Loucy (cell line): Measurements from ENCODE around the gene GPR61.

Experiments used
- H2AFZ ChIP-seq: fragments of 200-600 bp; sonication (generic); 2 replicates; pipeline ENCODE4 v1.6.0; 2016; ENCODE audit warnings: antibody characterized with exemption, mild to moderate bottlenecking, low read length, moderate library complexity
- H3F3A ChIP-seq: fragments of 200-600 bp; 2 replicates; pipeline ENCODE4 v1.6.0; 2016; ENCODE audit warnings: antibody characterized with exemption, low read depth, mild to moderate bottlenecking
- H3K27me3 ChIP-seq: fragments of 200-600 bp; sonication (generic); 2 replicates; pipeline ENCODE4 v1.6.1; 2014; ENCODE audit warnings: low read length, mild to moderate bottlenecking; ENCODE audit not compliant: insufficient read depth, poor library complexity, severe bottlenecking
- H3K36me3 ChIP-seq: fragments of 200-600 bp; sonication (generic); 2 replicates; pipeline ENCODE4 v1.6.1; 2016; ENCODE audit warnings: low read length; ENCODE audit not compliant: insufficient read depth
- H3K4me1 ChIP-seq: fragments of 200-600 bp; sonication (generic); 2 replicates; pipeline ENCODE4 v1.5.1; 2014; ENCODE audit warnings: low read length, mild to moderate bottlenecking; ENCODE audit not compliant: insufficient read depth, poor library complexity, severe bottlenecking
- H3K4me2 ChIP-seq: fragments of 200-600 bp; sonication (generic); 2 replicates; pipeline ENCODE4 v1.6.0; 2014; ENCODE audit warnings: antibody characterized with exemption, low read length, low read depth, mild to moderate bottlenecking; ENCODE audit not compliant: poor library complexity, severe bottlenecking
- H3K4me3 ChIP-seq: fragments of 200-600 bp; sonication (generic); 2 replicates; pipeline ENCODE4 v1.5.1; 2014; ENCODE audit warnings: low read length, mild to moderate bottlenecking, mixed read lengths; ENCODE audit not compliant: poor library complexity, severe bottlenecking
- H3K79me2 ChIP-seq: fragments of 200-600 bp; sonication (generic); 2 replicates; pipeline ENCODE4 v1.6.1; 2014; ENCODE audit warnings: low read length; ENCODE audit not compliant: insufficient read depth
- H3K9ac ChIP-seq: fragments of 200-600 bp; sonication (generic); 2 replicates; pipeline ENCODE4 v1.6.0; 2014; ENCODE audit warnings: mild to moderate bottlenecking, low read depth, low read length, moderate library complexity; ENCODE audit not compliant: poor library complexity, severe bottlenecking
- H3K9me2 ChIP-seq: fragments of 200-600 bp; sonication (generic); replicated peaks from 2 replicates; pipeline ENCODE4 v1.6.1; 2016; ENCODE audit warnings: low read depth, low read length, mixed read lengths
- H3K9me3 ChIP-seq: fragments of 200-600 bp; sonication (generic); 2 replicates; pipeline ENCODE4 v1.6.1; 2014; ENCODE audit warnings: mild to moderate bottlenecking, antibody characterized with exemption, low read length, low read depth; ENCODE audit not compliant: insufficient read depth
- H4K20me1 ChIP-seq: fragments of 200-600 bp; sonication (generic); 2 replicates; pipeline ENCODE4 v1.6.0; 2014; ENCODE audit warnings: antibody characterized with exemption, low read length, mild to moderate bottlenecking; ENCODE audit not compliant: insufficient read depth, poor library complexity, severe bottlenecking
- EZH2phosphoT487 ChIP-seq: fragments of 200-600 bp; IDR thresholded peaks from 2 replicates; pipeline ENCODE4 v1.6.1; 2018; ENCODE audit warnings: antibody characterized with exemption, mild to moderate bottlenecking, moderate library complexity, borderline replicate concordance
- TF ChIP-seq, protein P1 (sequence below): fragments of 200-600 bp; sonication (generic); conservative IDR thresholded peaks from 2 replicates; pipeline ENCODE4 v1.5.1; 2014; ENCODE audit warnings: mild to moderate bottlenecking, antibody characterized with exemption, low read length

Gene GPR61

GRCh38 chr1:109503935-109504334 lies 35.7 kb upstream of the GPR61 start:
- no peaks in the 10 kb centered on the region for H3K9me2 ChIP-seq
- no peaks in the 10 kb centered on the region for H3F3A ChIP-seq
- H3K4me2 ChIP-seq: no peak overlapping the region
- no peak overlapping the region for H3K9ac ChIP-seq
- H3K36me3 ChIP-seq: no peaks in the 10 kb centered on the region; the same call in 1 of the 2 replicates
- H3K9me3 ChIP-seq: no peaks in the 10 kb centered on the region
- H3K79me2 ChIP-seq: no peaks in the 10 kb centered on the region; the same call in 1 of the 2 replicates
- no peaks in the 10 kb centered on the region for H3K27me3 ChIP-seq
- no peak overlapping the region for H2AFZ ChIP-seq
- H3K4me3 ChIP-seq: no peak overlapping the region
- TF ChIP-seq, protein P1, sequence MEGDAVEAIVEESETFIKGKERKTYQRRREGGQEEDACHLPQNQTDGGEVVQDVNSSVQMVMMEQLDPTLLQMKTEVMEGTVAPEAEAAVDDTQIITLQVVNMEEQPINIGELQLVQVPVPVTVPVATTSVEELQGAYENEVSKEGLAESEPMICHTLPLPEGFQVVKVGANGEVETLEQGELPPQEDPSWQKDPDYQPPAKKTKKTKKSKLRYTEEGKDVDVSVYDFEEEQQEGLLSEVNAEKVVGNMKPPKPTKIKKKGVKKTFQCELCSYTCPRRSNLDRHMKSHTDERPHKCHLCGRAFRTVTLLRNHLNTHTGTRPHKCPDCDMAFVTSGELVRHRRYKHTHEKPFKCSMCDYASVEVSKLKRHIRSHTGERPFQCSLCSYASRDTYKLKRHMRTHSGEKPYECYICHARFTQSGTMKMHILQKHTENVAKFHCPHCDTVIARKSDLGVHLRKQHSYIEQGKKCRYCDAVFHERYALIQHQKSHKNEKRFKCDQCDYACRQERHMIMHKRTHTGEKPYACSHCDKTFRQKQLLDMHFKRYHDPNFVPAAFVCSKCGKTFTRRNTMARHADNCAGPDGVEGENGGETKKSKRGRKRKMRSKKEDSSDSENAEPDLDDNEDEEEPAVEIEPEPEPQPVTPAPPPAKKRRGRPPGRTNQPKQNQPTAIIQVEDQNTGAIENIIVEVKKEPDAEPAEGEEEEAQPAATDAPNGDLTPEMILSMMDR: no peak
- no peak for TF ChIP-seq EZH2phosphoT487
- peaks cover 25% of the 10 kb centered on the region for H3K4me1 ChIP-seq
- H4K20me1 ChIP-seq: no peaks in the 10 kb centered on the region

DNA sequence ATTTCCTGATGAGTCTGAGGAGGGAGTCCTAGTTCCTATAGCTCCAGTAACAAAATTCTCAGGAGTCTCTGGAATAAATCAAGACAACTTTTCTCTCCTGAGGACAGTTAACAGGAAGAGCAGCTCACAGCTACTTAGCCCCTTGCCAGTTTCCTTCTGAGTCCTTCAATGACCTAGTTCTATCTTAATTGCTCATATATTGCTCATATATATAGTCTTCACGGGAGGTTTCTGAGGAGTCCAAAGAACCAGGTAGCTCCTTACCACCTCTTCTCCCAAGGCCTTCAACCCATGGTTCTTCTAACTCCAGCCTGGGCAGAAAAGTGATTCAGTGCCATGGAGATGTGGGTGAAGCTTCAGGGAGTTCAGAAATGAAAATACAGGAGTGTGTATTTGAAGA lies 34.7 kb upstream of the GPR61 start:
- H3K9me3 ChIP-seq: no peaks in the 10 kb centered on the region
- H3K36me3 ChIP-seq: no peaks in the 10 kb centered on the region; the same call in 1 of the 2 replicates
- H3K4me3 ChIP-seq: no peak overlapping the region
- H3K9ac ChIP-seq: no peak overlapping the region
- H4K20me1 ChIP-seq: no peaks in the 10 kb centered on the region
- H3F3A ChIP-seq: no peaks in the 10 kb centered on the region
- no peaks in the 10 kb centered on the region; the same call in 1 of the 2 replicates for H3K79me2 ChIP-seq
- H3K9me2 ChIP-seq: no peaks in the 10 kb centered on the region
- TF ChIP-seq, protein P1: no peak
- TF ChIP-seq EZH2phosphoT487: no peak
- no peaks in the 10 kb centered on the region for H3K27me3 ChIP-seq
- H2AFZ ChIP-seq: no peak overlapping the region
- no peak overlapping the region for H3K4me2 ChIP-seq
- H3K4me1 ChIP-seq: peaks cover 25% of the 10 kb centered on the region

GRCh38 chr1:109508001-109508872 lies 31.4 kb upstream of the GPR61 start:
- Histone ChIP-seq H3K9ac (no peak overlapping the region), H3K4me2 (no peak overlapping the region), H4K20me1 (no peaks in the 10 kb centered on the region), H2AFZ (no peak overlapping the region), H3K9me2 (no peaks in the 10 kb centered on the region), H3K79me2 (no peaks in the 10 kb centered on the region), H3F3A (no peaks in the 10 kb centered on the region), H3K4me1 (peaks cover 5% of the 10 kb centered on the region), H3K27me3 (no peaks in the 10 kb centered on the region), H3K4me3 (no peak overlapping the region), H3K36me3 (no peaks in the 10 kb centered on the region), H3K9me3 (no peaks in the 10 kb centered on the region)
- no peak for TF ChIP-seq EZH2phosphoT487
- TF ChIP-seq, protein P1: no peak
